Stimulated activated memory B cell treated with anti-CD40 and anti-IgM and Interleukin-4, amounts not matched to agents 10 μg/mL and 1 μg/mL and 100 μg/mL, for 72 hours (primary cell): ENCODE data around the gene LEFTY2.
"Not testable (repeated sequence)": the region's sequence is repeated elsewhere in the genome, so short reads cannot be mapped to it uniquely, and the experiment has no call there.

Source experiments
- ATAC-seq: fragments of 150-1000 bp; cut with Tn5 transposase; 2 replicates; pipeline ENCODE4 v1.10.0; 2021
- H3K27ac Mint-ChIP-seq: one replicate; pipeline ENCODE4 v1.8.0; 2022; ENCODE audit warnings: mild to moderate bottlenecking, mixed read lengths
- H3K27me3 Mint-ChIP-seq: one replicate; pipeline ENCODE4 v1.8.0; 2022; ENCODE audit warnings: mixed read lengths
- H3K36me3 Mint-ChIP-seq: one replicate; pipeline ENCODE4 v1.8.0; 2022; ENCODE audit warnings: mixed read lengths
- H3K4me1 Mint-ChIP-seq: one replicate; pipeline ENCODE4 v1.8.0; 2022; ENCODE audit warnings: mixed read lengths
- H3K4me3 Mint-ChIP-seq: one replicate; pipeline ENCODE4 v1.8.0; 2022; ENCODE audit warnings: mild to moderate bottlenecking, moderate library complexity, mixed read lengths
- H3K9me3 Mint-ChIP-seq: one replicate; pipeline ENCODE4 v1.8.0; 2022; ENCODE audit warnings: mixed read lengths

Gene LEFTY2

GRCh38 chr1:225888289-225888897, 52.6 kb downstream of the LEFTY2 start:
- no peaks in the 10 kb centered on the region for H3K9me3 Mint-ChIP-seq
- no peaks in the 10 kb centered on the region for H3K27me3 Mint-ChIP-seq

DNA sequence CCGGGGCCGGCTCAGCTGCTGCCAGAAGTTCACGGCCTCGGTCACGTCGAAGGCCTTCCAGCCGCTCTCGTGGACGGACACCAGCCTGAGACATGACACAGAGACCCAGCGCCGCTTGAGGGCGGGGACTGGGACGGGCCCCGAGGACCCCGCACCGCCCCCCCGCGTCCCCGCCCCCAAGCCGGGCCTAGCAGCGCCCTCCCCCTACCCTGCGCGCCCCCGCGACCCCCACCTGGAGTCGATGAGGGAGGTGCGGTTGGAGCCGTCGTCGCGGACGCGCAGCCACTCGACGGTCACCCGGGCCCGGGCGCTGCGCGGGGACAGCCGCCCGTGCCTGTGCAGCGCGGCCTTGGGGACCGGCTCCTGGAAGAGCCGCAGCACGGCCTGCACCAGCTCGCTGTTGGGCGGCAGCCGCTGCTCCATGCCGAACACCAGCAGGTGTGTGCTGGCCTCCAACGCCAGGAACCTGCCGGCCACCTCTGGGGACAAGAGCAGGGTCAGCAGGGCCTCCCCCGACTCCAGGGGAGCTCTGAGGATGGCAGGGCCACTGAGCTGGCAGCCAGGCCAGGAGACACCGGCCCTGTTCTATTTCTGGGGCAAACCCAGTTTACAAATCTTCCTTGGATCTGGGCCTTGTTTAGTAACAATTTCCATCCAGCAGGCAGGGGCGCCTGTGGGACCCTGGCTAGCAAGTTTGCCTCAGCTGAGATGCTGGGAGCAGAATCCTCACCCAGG, 53.3 kb downstream of the LEFTY2 start:
- H3K4me3 Mint-ChIP-seq, H3K9me3 Mint-ChIP-seq, H3K36me3 Mint-ChIP-seq, H3K27me3 Mint-ChIP-seq, H3K27ac Mint-ChIP-seq: not testable (repeated sequence)
- ATAC-seq: peak; percentile 28
- H3K4me1 Mint-ChIP-seq: peaks cover 13% of the 10 kb centered on the region

More at GRCh38 chr1:225888289-225888897, 52.6 kb downstream of the LEFTY2 start:
- Mint-ChIP-seq H3K36me3 (no peaks in the 10 kb centered on the region), H3K4me3 (no peak overlapping the region), H3K27ac (no peak overlapping the region), H3K4me1 (peaks cover 9% of the 10 kb centered on the region)
- peak; percentile 21 for ATAC-seq

DNA sequence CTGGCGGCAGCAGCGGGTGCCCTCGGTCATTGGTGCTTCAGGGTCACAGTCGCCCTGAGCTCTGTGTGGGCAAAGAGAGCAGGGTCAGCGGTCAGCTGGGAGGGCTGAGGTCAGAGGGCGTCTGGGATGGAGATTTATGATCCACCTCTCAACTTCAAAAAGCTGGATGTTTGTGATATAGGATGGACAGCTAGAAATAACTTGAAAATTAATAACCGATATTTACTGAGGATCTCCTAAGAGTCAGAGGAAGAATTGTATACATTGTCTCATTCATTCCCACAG, 54.0 kb downstream of the LEFTY2 start:
- no peak overlapping the region for H3K4me3 Mint-ChIP-seq
- ATAC-seq: no peak
- no peak overlapping the region for H3K27ac Mint-ChIP-seq
- H3K36me3 Mint-ChIP-seq: no peaks in the 10 kb centered on the region
- no peaks in the 10 kb centered on the region for H3K9me3 Mint-ChIP-seq
- H3K4me1 Mint-ChIP-seq: peaks cover 13% of the 10 kb centered on the region
- H3K27me3 Mint-ChIP-seq: no peaks in the 10 kb centered on the region
